T-helper 17 cell (primary cell): ENCODE measurements around the gene TIE1. TPM values are rescaled to one million over a fixed set of nuclear protein-coding genes. Genes with fewer than 3 reads are reported as not detected.

ENCODE experiments used
- ATAC-seq: fragments of 150-1000 bp; cut with Tn5 transposase; 2 replicates; pipeline ENCODE4 v1.10.0; 2021; ENCODE audit warnings: mild to moderate bottlenecking, moderate library complexity
- DNase-seq, 3 donors: peaks; one replicate each; pipeline versions ENCODE4 v3.0.0 to v3.0.0-alpha.2; 2020 to 2021
- H3K9me3 ChIP-seq: one replicate; pipeline ENCODE4 v1.7.0; 2013; ENCODE audit warnings: low read length, mild to moderate bottlenecking; ENCODE audit not compliant: control insufficient read depth, poor library complexity, severe bottlenecking
- H3K27ac Mint-ChIP-seq: one replicate; pipeline ENCODE4 v1.8.0; 2022; ENCODE audit warnings: mild to moderate bottlenecking, moderate library complexity, mixed read lengths
- H3K27me3 Mint-ChIP-seq: one replicate; pipeline ENCODE4 v1.8.0; 2022; ENCODE audit warnings: mixed read lengths
- H3K36me3 Mint-ChIP-seq: one replicate; pipeline ENCODE4 v1.8.0; 2022; ENCODE audit warnings: low read depth, mixed read lengths
- H3K4me1 Mint-ChIP-seq: one replicate; pipeline ENCODE4 v1.8.0; 2022; ENCODE audit warnings: mild to moderate bottlenecking, mixed read lengths
- H3K4me3 Mint-ChIP-seq: one replicate; pipeline ENCODE4 v1.8.0; 2022; ENCODE audit warnings: mild to moderate bottlenecking, moderate library complexity, mixed read lengths
- total RNA-seq, 4 donors: library from RNA in 2 of 4; stranded (reverse) in 2 of 4; gene quantifications; one replicate each; pipeline ENCODE4 v1.2.3 and lab custom pipeline; 2022 to 2026

TIE1 gene
- total RNA-seq, 2 donors from 2014 or later, result not detected

GRCh38 chr1:43305926-43306687, 5.3 kb downstream of the TIE1 start:
- H3K27me3 Mint-ChIP-seq, result peaks cover 38% of the 10 kb centered on the region
- H3K4me3 Mint-ChIP-seq, result no peak overlapping the region
- H3K4me1 Mint-ChIP-seq, result peaks cover 13% of the 10 kb centered on the region
- ATAC-seq (no peak), DNase-seq (no peak)
- H3K36me3 Mint-ChIP-seq, result peaks cover 8% of the 10 kb centered on the region
- no peaks in the 10 kb centered on the region for H3K9me3 ChIP-seq
- no peak overlapping the region for H3K27ac Mint-ChIP-seq

- no peaks in the 10 kb centered on the region for H3K9me3 ChIP-seq
- H3K4me3 Mint-ChIP-seq, result no peak overlapping the region
- peaks cover 8% of the 10 kb centered on the region for H3K36me3 Mint-ChIP-seq
- peaks cover 14% of the 10 kb centered on the region for H3K4me1 Mint-ChIP-seq
- H3K27me3 Mint-ChIP-seq, result peaks cover 38% of the 10 kb centered on the region
- DNase-seq, result no peak
- H3K27ac Mint-ChIP-seq, result no peak overlapping the region
- ATAC-seq, result no peak
Observed at GRCh38 chr1:43306688-43307457, 6.1 kb downstream of the TIE1 start.

- no peak overlapping the region for H3K4me3 Mint-ChIP-seq
- peaks cover 32% of the 10 kb centered on the region for H3K27me3 Mint-ChIP-seq
- H3K36me3 Mint-ChIP-seq, result peaks cover 6% of the 10 kb centered on the region
- DNase-seq (no peak), ATAC-seq (no peak)
- peaks cover 11% of the 10 kb centered on the region for H3K4me1 Mint-ChIP-seq
- peak overlapping the region; percentile 75 for H3K27ac Mint-ChIP-seq
- no peaks in the 10 kb centered on the region for H3K9me3 ChIP-seq
Observed at GRCh38 chr1:43307458-43308158, 6.8 kb downstream of the TIE1 start.

- peaks cover 31% of the 10 kb centered on the region for H3K27me3 Mint-ChIP-seq
- no peak overlapping the region for H3K27ac Mint-ChIP-seq
- no peaks in the 10 kb centered on the region for H3K9me3 ChIP-seq
- H3K36me3 Mint-ChIP-seq, result peaks cover 7% of the 10 kb centered on the region
- peaks cover 14% of the 10 kb centered on the region for H3K4me1 Mint-ChIP-seq
- DNase-seq, result no peak
- H3K4me3 Mint-ChIP-seq, result no peak overlapping the region
- ATAC-seq, result no peak
Observed at GRCh38 chr1:43308635-43309404, 8.0 kb downstream of the TIE1 start.

GRCh38 chr1:43309405-43310025, 8.7 kb downstream of the TIE1 start:
- no peak for DNase-seq

GRCh38 chr1:43311521-43311920, 10.7 kb downstream of the TIE1 start:
- H3K27me3 Mint-ChIP-seq, result peaks cover 14% of the 10 kb centered on the region
- H3K4me1 Mint-ChIP-seq, result peaks cover 12% of the 10 kb centered on the region
- H3K27ac Mint-ChIP-seq, result no peak overlapping the region
- no peak for ATAC-seq
- DNase-seq, result no peak
- H3K36me3 Mint-ChIP-seq, result peaks cover 2% of the 10 kb centered on the region
- no peaks in the 10 kb centered on the region for H3K9me3 ChIP-seq
- no peak overlapping the region for H3K4me3 Mint-ChIP-seq

More at GRCh38 chr1:43309405-43310025, 8.7 kb downstream of the TIE1 start:
- peaks cover 25% of the 10 kb centered on the region for H3K27me3 Mint-ChIP-seq
- H3K9me3 ChIP-seq, result no peaks in the 10 kb centered on the region
- no peak overlapping the region for H3K27ac Mint-ChIP-seq
- H3K4me3 Mint-ChIP-seq, result no peak overlapping the region
- peaks cover 12% of the 10 kb centered on the region for H3K4me1 Mint-ChIP-seq
- no peak for ATAC-seq
- peaks cover 2% of the 10 kb centered on the region for H3K36me3 Mint-ChIP-seq

- Mint-ChIP-seq H3K27ac (no peak overlapping the region), H3K27me3 (peaks cover 13% of the 10 kb centered on the region), H3K36me3 (peaks cover 2% of the 10 kb centered on the region), H3K4me3 (no peak overlapping the region), H3K4me1 (peaks cover 13% of the 10 kb centered on the region)
- ATAC-seq (no peak), DNase-seq (no peak)
- no peaks in the 10 kb centered on the region for H3K9me3 ChIP-seq
Observed at GRCh38 chr1:43312212-43312623, 11.4 kb downstream of the TIE1 start.

- Mint-ChIP-seq H3K4me1 (peaks cover 13% of the 10 kb centered on the region), H3K4me3 (no peak overlapping the region), H3K27me3 (peaks cover 8% of the 10 kb centered on the region), H3K36me3 (peaks cover 2% of the 10 kb centered on the region), H3K27ac (no peak overlapping the region)
- ATAC-seq (no peak), DNase-seq (no peak)
- H3K9me3 ChIP-seq, result no peaks in the 10 kb centered on the region
Observed at GRCh38 chr1:43312663-43313515, 12.1 kb downstream of the TIE1 start.

- DNase-seq, result no peak
- Mint-ChIP-seq H3K27ac (no peak overlapping the region), H3K4me3 (no peak overlapping the region), H3K36me3 (peaks cover 2% of the 10 kb centered on the region), H3K27me3 (no peaks in the 10 kb centered on the region), H3K4me1 (peaks cover 13% of the 10 kb centered on the region)
- no peaks in the 10 kb centered on the region for H3K9me3 ChIP-seq
- no peak for ATAC-seq
Observed at GRCh38 chr1:43313771-43314170, 13.0 kb downstream of the TIE1 start.

- peaks cover 2% of the 10 kb centered on the region for H3K36me3 Mint-ChIP-seq
- no peak for DNase-seq
Observed at GRCh38 chr1:43314233-43314632, 13.5 kb downstream of the TIE1 start.

GRCh38 chr1:43315481-43315880, 14.7 kb downstream of the TIE1 start:
- no peak overlapping the region for H3K4me3 Mint-ChIP-seq
- no peaks in the 10 kb centered on the region for H3K27me3 Mint-ChIP-seq
- no peaks in the 10 kb centered on the region for H3K9me3 ChIP-seq
- H3K4me1 Mint-ChIP-seq, result peaks cover 8% of the 10 kb centered on the region
- ATAC-seq (no peak), DNase-seq (no peak)
- H3K36me3 Mint-ChIP-seq, result peaks cover 2% of the 10 kb centered on the region
- peak overlapping the region; percentile 24 for H3K27ac Mint-ChIP-seq

More at GRCh38 chr1:43314233-43314632, 13.5 kb downstream of the TIE1 start:
- Mint-ChIP-seq H3K4me1 (peaks cover 13% of the 10 kb centered on the region), H3K27me3 (no peaks in the 10 kb centered on the region), H3K27ac (no peak overlapping the region), H3K4me3 (no peak overlapping the region)
- no peaks in the 10 kb centered on the region for H3K9me3 ChIP-seq
- ATAC-seq, result no peak
